Measurements from ENCODE around the gene BIRC6. TPM values are rescaled to one million over a fixed set of nuclear protein-coding genes. Genes with fewer than 3 reads are reported as not detected.

BIRC6 gene
- 456 TPM for total RNA-seq

GRCh38 chr2:32356681-32357317 lies at the start of gene BIRC6:
Gene BIRC6 (plus strand): TSS chr2:32357023. CDS start chr2:32357162, 139 bp downstream.

GRCh38 chr2:32627814-32628579 lies 271.2 kb downstream of the BIRC6 start, which contains the start of gene TTC27:
Gene TTC27 (plus strand): TSS chr2:32628050. CDS start chr2:32628293, 243 bp downstream.

Small RNA genes lying within 50 kb of the gene (small RNA-seq; reads per million reads assigned to genes)
- gene MIR4765 (ENCODE audit: low replicate concordance), result not detected
- not detected for gene MIR558 (ENCODE audit: low replicate concordance)

Other genes starting within 250 kb of the BIRC6 start
- gene SLC30A6, start 191.2 kb upstream of the BIRC6 start, total RNA-seq, result 26.9 TPM
- 0.31 TPM for gene NLRC4, start 92.1 kb upstream of the BIRC6 start, total RNA-seq
- gene YIPF4, start 79.1 kb upstream of the BIRC6 start, total RNA-seq, result 41.3 TPM